Left lung (tissue), 10 donors: Measurements from ENCODE around the gene PLCZ1. TPM values are rescaled to one million over a fixed set of nuclear protein-coding genes. Genes with fewer than 3 reads are reported as not detected.

Experiments
- ATAC-seq: fragments of 200-7000 bp; cut with Tn5 transposase; one replicate; pipeline ENCODE4 v1.9.1; 2020; ENCODE audit warnings: moderate library complexity
- DNase-seq, 4 donors: peaks; one replicate each; pipeline ENCODE4 v3.0.0-alpha.2; 2013 to 2020
- H3K27ac ChIP-seq, 2 donors: fragments of 200-600 bp; sonication (generic) in 1 of 2; one replicate each; pipeline versions ENCODE4 v1.5.0 to v1.8.0; 2020 to 2021
- H3K27me3 ChIP-seq, 2 donors: fragments of 200-600 bp; sonication (generic) in 1 of 2; one replicate each; pipeline versions ENCODE4 v1.5.0 to v1.8.0; 2020 to 2021
- H3K36me3 ChIP-seq, 2 donors: fragments of 200-600 bp; sonication (generic) in 1 of 2; one replicate each; pipeline versions ENCODE4 v1.5.0 to v1.8.0; 2020 to 2021
- H3K4me1 ChIP-seq, 2 donors: fragments of 200-600 bp; one replicate each; pipeline ENCODE4 v1.8.0; 2021
- H3K4me3 ChIP-seq, 2 donors: fragments of 200-600 bp; sonication (generic) in 1 of 2; one replicate each; pipeline versions ENCODE4 v1.5.0 to v1.8.0; 2020 to 2021; ENCODE audit warnings: mild to moderate bottlenecking in 1 of 2
- H3K9me3 ChIP-seq, 2 donors: fragments of 200-600 bp; sonication (generic) in 1 of 2; one replicate each; pipeline versions ENCODE4 v1.5.0 to v1.8.0; 2020 to 2021
- intact Hi-C, 2 donors: fragments of 100-400 bp; cut with DNase I; formaldehyde crosslinking; loops; one replicate each; pipeline versions ENCODE4 v1.11.2 to v1.14.2; 2022
- polyA plus RNA-seq, 6 donors: library from polyadenylated mRNA; unstranded; fragments of 120-200 nt; gene quantifications; one replicate each; pipeline ENCODE4 v1.2.1, GENCODE V29; 2013; ENCODE audit not compliant: insufficient read length in 6 of 6
- total RNA-seq, 2 donors: library from RNA; stranded (reverse); fragmentation: NEBNext Ultra II Directional; extraction: Animal tissue kit (Norgen Biotek cat#: 25700); gene quantifications; one replicate each; pipeline ENCODE4 v1.2.1, GENCODE V29; 2021
- TF ChIP-seq, protein P1 (sequence below), 2 donors: fragments of 200-600 bp; sonication (generic) in 1 of 2; IDR thresholded peaks; one replicate each; pipeline versions ENCODE4 v1.5.0 to v1.8.0; 2021; ENCODE audit warnings: antibody characterized with exemption in 2 of 2
- donor health status: DM: no; HTN: yes; CAD: no.
- donor health status: DM: no; HTN: no; CAD: no.

PLCZ1 gene
- total and polyA plus RNA-seq, 8 donors: 1.5 to 3.0 (median 2.2) TPM; not detected in 2

DNA sequence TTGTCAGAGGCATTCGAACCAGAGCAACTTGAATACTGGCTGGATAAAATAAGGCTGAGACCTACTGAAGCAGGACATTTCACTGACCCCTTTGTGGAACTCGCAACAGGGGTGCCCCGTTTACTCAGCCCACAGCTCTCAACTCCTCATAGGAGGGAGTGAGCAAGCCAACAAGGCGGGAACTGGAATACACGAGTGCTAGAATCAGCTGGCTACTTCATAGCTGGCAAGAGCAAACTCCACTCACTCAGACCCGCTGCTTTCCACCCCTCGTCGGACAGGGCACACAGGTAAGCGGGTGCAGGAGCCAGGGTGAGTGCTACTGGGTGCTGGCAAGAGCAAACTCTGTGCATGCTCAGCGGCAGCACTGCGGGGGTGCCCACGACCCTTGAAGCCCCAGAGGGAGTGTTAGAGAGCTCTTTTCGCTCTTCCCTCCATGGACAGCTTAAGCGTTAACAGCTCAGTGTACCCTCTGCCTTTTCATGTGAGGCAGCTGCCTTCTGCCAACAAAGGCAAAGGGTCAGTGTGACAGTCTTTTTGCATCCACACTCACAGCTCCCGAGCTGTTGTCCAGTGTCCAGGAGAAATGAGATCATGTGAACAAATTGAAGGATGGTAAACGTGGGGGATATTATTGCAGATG lies 15.8 kb upstream of the PLCZ1 start:
- no peak overlapping the region for H3K27ac ChIP-seq
- ATAC-seq: peak; percentile 74

DNA sequence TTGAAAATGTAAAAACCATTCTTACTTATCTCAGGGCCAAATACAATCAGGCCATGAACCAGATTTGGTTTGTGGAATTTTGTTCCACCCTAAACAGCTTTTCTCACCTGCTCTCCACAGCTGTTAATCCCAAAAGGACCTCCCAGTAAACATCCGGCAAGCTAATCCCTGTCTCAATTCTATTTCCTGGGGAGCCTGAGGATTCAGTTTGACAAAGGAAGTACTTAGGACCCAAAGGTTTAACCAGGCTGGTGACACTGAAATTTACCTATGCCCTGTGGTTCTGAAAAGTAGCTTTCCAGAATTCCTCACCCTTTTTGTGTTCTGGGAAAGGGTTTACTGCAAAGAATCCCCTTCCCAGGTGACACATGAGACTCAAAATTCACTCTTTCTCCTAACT lies 15.1 kb upstream of the PLCZ1 start:
- no peaks in the 10 kb centered on the region for H3K4me1 ChIP-seq

More for the DNA sequence above, 15.8 kb upstream of the PLCZ1 start:
- Histone ChIP-seq H3K27me3 (no peaks in the 10 kb centered on the region), H3K4me3 (no peak overlapping the region), H3K4me1 (no peaks in the 10 kb centered on the region), H3K36me3 (no peaks in the 10 kb centered on the region), H3K9me3 (no peaks in the 10 kb centered on the region)
- peak in 2 of 4 donors; percentile 19 to 48 for DNase-seq
- intact Hi-C loops: no loop called here
- TF ChIP-seq, protein P1, sequence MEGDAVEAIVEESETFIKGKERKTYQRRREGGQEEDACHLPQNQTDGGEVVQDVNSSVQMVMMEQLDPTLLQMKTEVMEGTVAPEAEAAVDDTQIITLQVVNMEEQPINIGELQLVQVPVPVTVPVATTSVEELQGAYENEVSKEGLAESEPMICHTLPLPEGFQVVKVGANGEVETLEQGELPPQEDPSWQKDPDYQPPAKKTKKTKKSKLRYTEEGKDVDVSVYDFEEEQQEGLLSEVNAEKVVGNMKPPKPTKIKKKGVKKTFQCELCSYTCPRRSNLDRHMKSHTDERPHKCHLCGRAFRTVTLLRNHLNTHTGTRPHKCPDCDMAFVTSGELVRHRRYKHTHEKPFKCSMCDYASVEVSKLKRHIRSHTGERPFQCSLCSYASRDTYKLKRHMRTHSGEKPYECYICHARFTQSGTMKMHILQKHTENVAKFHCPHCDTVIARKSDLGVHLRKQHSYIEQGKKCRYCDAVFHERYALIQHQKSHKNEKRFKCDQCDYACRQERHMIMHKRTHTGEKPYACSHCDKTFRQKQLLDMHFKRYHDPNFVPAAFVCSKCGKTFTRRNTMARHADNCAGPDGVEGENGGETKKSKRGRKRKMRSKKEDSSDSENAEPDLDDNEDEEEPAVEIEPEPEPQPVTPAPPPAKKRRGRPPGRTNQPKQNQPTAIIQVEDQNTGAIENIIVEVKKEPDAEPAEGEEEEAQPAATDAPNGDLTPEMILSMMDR (IDR thresholded peaks at IDR 0.05): no peak

DNA sequence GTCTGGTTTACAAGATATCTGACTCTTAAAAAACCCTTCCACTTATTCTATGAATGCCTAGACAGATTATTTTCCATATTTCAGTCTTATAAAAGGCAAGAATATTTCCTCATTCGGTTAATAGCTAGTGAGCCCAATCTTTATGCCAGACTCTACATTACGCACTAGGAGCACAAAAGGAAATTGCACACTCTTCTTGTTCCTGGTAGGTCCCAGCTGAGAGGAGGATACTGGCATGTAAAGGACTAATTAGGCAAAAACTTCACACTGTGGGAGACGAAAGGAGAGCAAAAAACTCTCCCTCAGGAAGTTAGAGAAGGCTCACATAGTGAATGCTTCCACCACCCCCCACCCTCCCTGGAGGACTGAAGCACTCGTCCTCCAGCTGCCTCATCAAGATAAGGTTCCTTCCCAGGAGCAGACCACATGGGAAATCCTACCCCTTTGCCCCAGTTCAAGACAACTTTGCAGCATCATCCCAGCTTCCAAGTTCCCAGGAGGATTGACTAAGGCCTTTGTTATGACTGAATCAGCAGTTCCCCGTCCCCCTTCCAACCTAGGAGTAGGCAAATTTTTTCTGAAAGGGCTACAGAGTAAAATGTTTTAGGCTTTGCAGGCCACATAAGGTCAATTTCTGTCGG lies 14.6 kb upstream of the PLCZ1 start:
- no peak overlapping the region for H3K27ac ChIP-seq
- intact Hi-C loops: no loop called here
- no peak for DNase-seq

More for the DNA sequence above, 15.1 kb upstream of the PLCZ1 start:
- DNase-seq (no peak), ATAC-seq (no peak)
- intact Hi-C loops: no loop called here
- Histone ChIP-seq H3K27me3 (no peaks in the 10 kb centered on the region), H3K27ac (no peak overlapping the region), H3K4me3 (no peak overlapping the region), H3K36me3 (no peaks in the 10 kb centered on the region), H3K9me3 (no peaks in the 10 kb centered on the region)
- TF ChIP-seq, protein P1 (IDR thresholded peaks at IDR 0.05): no peak

DNA sequence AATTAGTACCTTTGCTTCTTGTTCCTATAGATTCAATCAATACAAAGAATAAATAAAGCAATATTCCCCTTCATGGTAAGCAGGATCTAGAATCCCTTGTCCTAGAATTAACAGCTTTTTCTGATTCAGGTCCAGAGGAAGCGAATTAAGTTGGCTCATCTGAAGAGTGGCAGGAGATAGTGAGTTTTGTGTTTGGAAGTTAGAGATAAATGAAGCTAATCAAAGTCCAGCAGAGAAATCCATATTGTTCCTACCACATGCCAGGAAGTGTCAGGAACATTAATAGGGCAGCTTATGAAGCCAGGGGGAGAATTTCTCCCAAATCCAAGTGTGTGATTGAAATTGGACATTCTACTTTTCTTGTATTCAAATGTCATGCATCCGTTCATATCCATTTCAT lies 14.1 kb upstream of the PLCZ1 start:
- intact Hi-C loops: no loop called here
- no peak overlapping the region for H3K27ac ChIP-seq
- H3K9me3 ChIP-seq: no peaks in the 10 kb centered on the region
- H3K4me1 ChIP-seq: no peaks in the 10 kb centered on the region
- DNase-seq (no peak), ATAC-seq (no peak)
- TF ChIP-seq, protein P1 (IDR thresholded peaks at IDR 0.05): no peak
- H3K27me3 ChIP-seq: no peaks in the 10 kb centered on the region
- H3K4me3 ChIP-seq: no peak overlapping the region
- no peaks in the 10 kb centered on the region for H3K36me3 ChIP-seq

More for the DNA sequence above, 14.6 kb upstream of the PLCZ1 start:
- Histone ChIP-seq H3K9me3 (no peaks in the 10 kb centered on the region), H3K27me3 (no peaks in the 10 kb centered on the region), H3K36me3 (no peaks in the 10 kb centered on the region), H3K4me1 (no peaks in the 10 kb centered on the region), H3K4me3 (no peak overlapping the region)
- TF ChIP-seq, protein P1 (IDR thresholded peaks at IDR 0.05): no peak
- ATAC-seq: no peak

DNA sequence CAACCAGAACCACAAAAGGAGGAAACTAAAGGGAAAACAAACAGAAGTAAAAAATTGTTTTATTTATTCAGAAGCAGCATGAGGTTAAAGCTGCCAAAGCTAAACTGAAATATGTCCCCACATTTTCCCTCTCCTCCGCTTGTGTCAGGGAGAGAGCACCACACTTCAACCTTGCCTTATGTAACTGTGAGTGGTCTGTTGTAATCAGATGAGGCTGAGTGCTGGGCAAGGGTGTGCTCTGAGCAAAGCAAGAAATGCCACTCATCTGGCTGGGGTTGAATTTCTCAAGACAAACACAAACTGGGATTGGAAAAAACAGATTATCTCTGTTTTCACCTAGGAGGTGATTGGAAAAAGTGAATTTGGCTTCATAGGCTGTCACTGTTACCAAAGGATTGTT lies 12.3 kb upstream of the PLCZ1 start:
- Histone ChIP-seq H3K27ac (no peak overlapping the region), H3K36me3 (no peaks in the 10 kb centered on the region), H3K9me3 (no peaks in the 10 kb centered on the region), H3K27me3 (no peaks in the 10 kb centered on the region), H3K4me1 (no peaks in the 10 kb centered on the region), H3K4me3 (no peak overlapping the region)
- DNase-seq: no peak
- intact Hi-C loops: no loop called here
- peak; percentile 84 for ATAC-seq
- TF ChIP-seq, protein P1 (IDR thresholded peaks at IDR 0.05): no peak
